Measurements from ENCODE around the gene PLEKHG2.

Gene PLEKHG2

GRCh38 chr19:39407410-39407659 lies 5.1 kb upstream of the PLEKHG2 start:
- Histone ChIP-seq H3K27ac (peak overlapping the region; percentile 93 to 100 (median 99)), H3K36me3 (peaks cover 10 to 26% (median 20%) of the 10 kb centered on the region in 11 experiments), H3K4me1 (peaks cover 36 to 77% (median 52%) of the 10 kb centered on the region in 10 experiments), H3K9ac (peak overlapping the region; percentile 95 to 100 (median 98)), H3K4me3 (peak overlapping the region; percentile 81 to 100 (median 98)), H3K27me3 (no peaks in the 10 kb centered on the region), H3K9me3 (replicated peaks in 1 of 11) (peaks cover 0 to 18% (median 0%) of the 10 kb centered on the region in 11 experiments; a peak in 7 of 22 replicates), H3K4me2 (peak overlapping the region; percentile 64 to 100 (median 97); a peak in 21 of 22 replicates), H4K20me1 (peaks cover 23 to 28% (median 27%) of the 10 kb centered on the region in 11 experiments)
- no peak for TF ChIP-seq Cebpa-rat (IDR thresholded peaks at IDR 0.05)

GRCh38 chr19:39407660-39408391 lies 4.6 kb upstream of the PLEKHG2 start:
- no peak for TF ChIP-seq Cebpa-rat (IDR thresholded peaks at IDR 0.05)
- H4K20me1 ChIP-seq, result peaks cover 23 to 28% (median 27%) of the 10 kb centered on the region in 11 experiments
- peaks cover 35 to 72% (median 48%) of the 10 kb centered on the region in 10 experiments for H3K4me1 ChIP-seq
- peak overlapping the region; percentile 81 to 100 (median 98) for H3K4me3 ChIP-seq
- H3K36me3 ChIP-seq, result peaks cover 10 to 26% (median 20%) of the 10 kb centered on the region in 11 experiments
- peak overlapping the region; percentile 64 to 100 (median 97) for H3K4me2 ChIP-seq
- H3K27me3 ChIP-seq, result no peaks in the 10 kb centered on the region
- H3K9ac ChIP-seq, result peak overlapping the region; percentile 95 to 100 (median 98)
- peaks cover 0 to 18% (median 0%) of the 10 kb centered on the region in 11 experiments; a peak in 7 of 22 replicates for H3K9me3 ChIP-seq (replicated peaks in 1 of 11)
- H3K27ac ChIP-seq, result peak overlapping the region; percentile 93 to 100 (median 99)

- TF ChIP-seq Cebpa-rat (IDR thresholded peaks at IDR 0.05), result no peak
- no peaks in the 10 kb centered on the region for H3K27me3 ChIP-seq
- peaks cover 10 to 26% (median 20%) of the 10 kb centered on the region in 11 experiments for H3K36me3 ChIP-seq
- H4K20me1 ChIP-seq, result peaks cover 23 to 28% (median 27%) of the 10 kb centered on the region in 11 experiments
- peak overlapping the region; percentile 93 to 100 (median 99) for H3K27ac ChIP-seq
- peak overlapping the region; percentile 64 to 100 (median 97) for H3K4me2 ChIP-seq
- H3K4me3 ChIP-seq, result peak overlapping the region; percentile 81 to 100 (median 98)
- H3K9me3 ChIP-seq (replicated peaks in 1 of 11), result peaks cover 0 to 18% (median 0%) of the 10 kb centered on the region in 11 experiments; a peak in 7 of 22 replicates
- H3K9ac ChIP-seq, result peak overlapping the region; percentile 95 to 100 (median 98)
- peaks cover 35 to 64% (median 41%) of the 10 kb centered on the region in 10 experiments for H3K4me1 ChIP-seq
Observed at GRCh38 chr19:39408392-39409207, 3.9 kb upstream of the PLEKHG2 start.

DNA sequence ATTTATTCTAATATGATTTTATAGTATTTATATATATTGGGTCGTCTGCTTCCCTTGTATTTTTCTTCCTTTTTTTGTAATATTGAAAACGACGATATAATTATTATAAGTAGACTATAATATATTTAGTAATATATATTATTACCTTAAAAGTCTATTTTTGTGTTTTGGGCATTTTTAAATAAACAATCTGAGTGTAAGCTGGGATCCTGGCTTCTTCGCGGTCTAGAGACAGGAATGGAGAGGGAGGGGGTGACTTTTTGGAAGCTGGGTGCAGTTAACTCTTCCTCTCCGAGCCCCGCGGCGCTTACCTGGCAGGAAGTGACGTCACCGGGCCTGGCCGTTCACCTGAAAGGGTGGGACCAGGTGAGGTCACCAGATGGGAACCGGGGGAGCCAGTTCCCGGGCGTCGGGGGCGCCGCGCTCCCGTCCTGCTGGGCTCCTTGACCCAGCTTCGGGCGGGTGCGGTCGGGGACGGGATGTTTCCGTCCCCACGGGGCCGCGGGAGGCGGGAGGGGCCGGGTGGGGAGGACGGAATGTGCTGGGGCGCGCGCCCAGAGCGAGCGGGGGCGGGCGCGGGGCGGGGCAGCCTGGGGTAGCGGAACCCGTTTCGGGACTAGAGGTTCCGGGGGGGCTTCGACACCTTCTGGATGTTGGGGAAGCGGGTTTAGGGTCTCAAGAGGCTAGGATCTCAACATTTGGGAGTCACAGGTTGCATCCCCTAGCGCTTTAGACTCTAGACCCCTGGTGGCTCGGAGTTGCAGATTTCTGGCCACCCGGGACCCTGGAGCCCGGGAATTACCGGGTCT lies 3.1 kb upstream of the PLEKHG2 start:
- Histone ChIP-seq H3K4me1 (peaks cover 31 to 64% (median 38%) of the 10 kb centered on the region in 10 experiments), H4K20me1 (peaks cover 27 to 37% (median 31%) of the 10 kb centered on the region in 11 experiments), H3K9me3 (replicated peaks in 1 of 11) (peaks cover 0 to 18% (median 0%) of the 10 kb centered on the region in 11 experiments; a peak in 7 of 22 replicates), H3K27ac (peak overlapping the region; percentile 93 to 100 (median 99)), H3K36me3 (peaks cover 10 to 26% (median 20%) of the 10 kb centered on the region in 11 experiments), H3K4me3 (peak overlapping the region; percentile 81 to 100 (median 98)), H3K27me3 (no peaks in the 10 kb centered on the region), H3K9ac (peak overlapping the region; percentile 95 to 100 (median 98)), H3K4me2 (peak overlapping the region; percentile 84 to 100 (median 97))
- TF ChIP-seq Cebpa-rat (IDR thresholded peaks at IDR 0.05), result no peak

- Histone ChIP-seq H3K4me1 (peaks cover 31 to 65% (median 38%) of the 10 kb centered on the region in 10 experiments), H3K4me2 (peak overlapping the region; percentile 84 to 100 (median 97)), H3K36me3 (peaks cover 14 to 34% (median 25%) of the 10 kb centered on the region in 11 experiments), H3K4me3 (peak overlapping the region; percentile 81 to 100 (median 98)), H3K27ac (peak overlapping the region; percentile 93 to 100 (median 99)), H3K27me3 (no peaks in the 10 kb centered on the region), H4K20me1 (peaks cover 27 to 45% (median 40%) of the 10 kb centered on the region in 11 experiments), H3K9ac (peak overlapping the region; percentile 95 to 100 (median 98)), H3K9me3 (replicated peaks in 1 of 11) (peaks cover 0 to 18% (median 0%) of the 10 kb centered on the region in 11 experiments; a peak in 7 of 22 replicates)
- TF ChIP-seq Cebpa-rat (IDR thresholded peaks at IDR 0.05), result no peak
Observed at GRCh38 chr19:39410017-39410830, 2.2 kb upstream of the PLEKHG2 start.

DNA sequence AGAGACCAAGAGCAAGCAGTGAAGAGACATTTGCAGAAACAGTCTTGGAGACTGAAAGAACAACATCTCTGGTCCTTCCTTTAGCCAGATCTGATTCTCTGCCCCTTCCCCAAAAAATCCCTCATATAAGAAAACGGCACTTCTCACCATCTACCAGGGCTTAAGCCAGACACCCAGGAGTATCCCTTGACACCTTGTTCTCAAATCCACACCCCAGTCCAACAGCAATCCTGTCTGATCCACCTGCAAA lies 1.7 kb upstream of the PLEKHG2 start:
- Histone ChIP-seq H3K36me3 (peaks cover 18 to 39% (median 31%) of the 10 kb centered on the region in 11 experiments), H3K4me1 (peaks cover 31 to 64% (median 38%) of the 10 kb centered on the region in 10 experiments), H3K4me2 (peak overlapping the region; percentile 84 to 100 (median 97)), H3K27me3 (no peaks in the 10 kb centered on the region), H3K9me3 (replicated peaks in 1 of 11) (peaks cover 0 to 18% (median 0%) of the 10 kb centered on the region in 11 experiments; a peak in 7 of 22 replicates), H3K4me3 (peak overlapping the region; percentile 81 to 100 (median 98); a peak in 19 of 20 replicates), H3K9ac (peak overlapping the region; percentile 95 to 100 (median 98)), H4K20me1 (peaks cover 27 to 50% (median 45%) of the 10 kb centered on the region in 11 experiments), H3K27ac (peak overlapping the region; percentile 93 to 100 (median 99))
- TF ChIP-seq Cebpa-rat (IDR thresholded peaks at IDR 0.05), result no peak

DNA sequence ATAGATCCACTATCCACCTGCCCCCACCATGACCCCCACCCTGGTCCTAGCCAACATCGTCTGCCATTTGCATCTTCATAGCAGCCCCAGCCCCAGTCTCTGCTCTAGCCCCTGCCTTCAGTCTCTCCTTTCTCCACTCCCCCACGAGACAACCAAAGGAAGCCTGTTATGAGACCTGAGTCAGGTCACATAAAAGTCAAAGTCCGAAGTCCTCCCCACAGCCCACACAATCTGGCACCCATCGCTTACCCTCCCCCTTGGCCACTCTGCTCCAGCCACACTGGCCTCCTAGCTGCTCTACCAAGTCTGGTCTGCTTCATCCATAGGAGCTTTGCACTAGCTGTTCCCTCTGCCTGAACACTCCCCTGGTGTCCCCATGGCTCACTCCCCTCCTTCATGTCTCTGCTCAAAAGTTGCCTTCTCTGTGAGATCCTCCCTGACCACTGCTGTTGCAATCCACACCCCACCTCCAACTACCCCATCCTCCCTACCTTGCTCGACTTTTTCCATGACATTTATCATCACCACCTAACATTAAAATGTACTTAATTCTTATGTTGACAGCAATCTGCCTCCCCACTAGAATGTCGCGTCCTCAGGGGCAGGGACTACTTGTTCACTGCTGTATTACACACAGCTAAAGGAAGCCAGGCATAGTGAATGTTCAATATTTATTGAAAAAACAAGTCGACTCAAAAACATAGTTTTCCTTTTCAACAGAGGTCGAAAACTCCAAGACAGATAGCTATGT lies 1.2 kb upstream of the PLEKHG2 start:
- H3K27ac ChIP-seq, result peak overlapping the region; percentile 93 to 100 (median 99)
- H4K20me1 ChIP-seq, result peaks cover 27 to 55% (median 50%) of the 10 kb centered on the region in 11 experiments
- H3K4me2 ChIP-seq, result peak overlapping the region; percentile 84 to 100 (median 97)
- TF ChIP-seq Cebpa-rat (IDR thresholded peaks at IDR 0.05), result no peak
- H3K9ac ChIP-seq, result peak overlapping the region; percentile 95 to 100 (median 98)
- H3K4me1 ChIP-seq, result peaks cover 33 to 64% (median 39%) of the 10 kb centered on the region in 10 experiments
- peak overlapping the region; percentile 1 to 100 (median 96); a peak in 18 of 20 replicates for H3K4me3 ChIP-seq
- peaks cover 0 to 18% (median 0%) of the 10 kb centered on the region in 11 experiments; a peak in 7 of 22 replicates for H3K9me3 ChIP-seq (replicated peaks in 1 of 11)
- peaks cover 23 to 44% (median 36%) of the 10 kb centered on the region in 11 experiments for H3K36me3 ChIP-seq
- H3K27me3 ChIP-seq, result no peaks in the 10 kb centered on the region

Data from BLaER1 treated with 17β-estradiol and CSF1 and Interleukin-3, amounts not matched to agents 10 nM and 100 nM (cell line).